Hematopoietic multipotent progenitor cell (in vitro differentiated cells): ENCODE results near the gene TMPO. TPM values are rescaled to one million over a fixed set of nuclear protein-coding genes. Genes with fewer than 3 reads are reported as not detected.
A peak's percentile ranks its signal among the peaks of the same experiment; 100 is the strongest.
"Not testable (repeated sequence)": the region's sequence is repeated elsewhere in the genome, so short reads cannot be mapped to it uniquely, and the experiment has no call there.

Experiments used
- DNase-seq, 3 donors: peaks; one replicate each; pipeline ENCODE4 v3.0.0-alpha.2; 2011 to 2015; ENCODE audit warnings: low read depth in 2 of 3, low spot score in 2 of 3
- total RNA-seq: library from RNA; depleted of rRNA; stranded (reverse); fragments of >200 nt; gene quantifications from one replicate; pipeline ENCODE4 v1.2.3, GENCODE V29; 2012

Gene TMPO
- 66.0 TPM for total RNA-seq

GRCh38 chr12:98515287-98516110 lies at the start of gene TMPO:
Gene TMPO, plus strand, starts transcription at chr12:98515590. Its CDS starts 278 bp downstream, at chr12:98515868.
- peak; percentile 92 to 99 (median 95) for DNase-seq

GRCh38 chr12:98465950-98466602 lies 49.3 kb upstream of the TMPO start:
- no peak for DNase-seq

- DNase-seq = no peak
These were observed 48.6 kb upstream of the TMPO start for GRCh38 chr12:98466640-98467400.

- DNase-seq = no peak
These were observed 46.3 kb upstream of the TMPO start for GRCh38 chr12:98469109-98469508.

- DNase-seq = no peak
These were observed 44.8 kb upstream of the TMPO start for GRCh38 chr12:98470469-98471082.

- no peak for DNase-seq
These were observed 44.3 kb upstream of the TMPO start for GRCh38 chr12:98471085-98471484.

GRCh38 chr12:98475565-98475908 lies 39.9 kb upstream of the TMPO start:
- no peak for DNase-seq

GRCh38 chr12:98478606-98479005 lies 36.8 kb upstream of the TMPO start:
- no peak for DNase-seq

GRCh38 chr12:98483621-98484503 lies 31.5 kb upstream of the TMPO start:
- DNase-seq = no peak

- DNase-seq = no peak
These were observed 29.5 kb upstream of the TMPO start for GRCh38 chr12:98485792-98486340.

GRCh38 chr12:98488416-98488815 lies 27.0 kb upstream of the TMPO start:
- DNase-seq = not testable (repeated sequence)

- no peak for DNase-seq
These were observed 26.2 kb upstream of the TMPO start for GRCh38 chr12:98489176-98489575.

GRCh38 chr12:98490501-98491453 lies 24.6 kb upstream of the TMPO start:
- peak; percentile 76 to 85 (median 77) for DNase-seq

GRCh38 chr12:98492580-98493140 lies 22.7 kb upstream of the TMPO start:
- DNase-seq = no peak

GRCh38 chr12:98501266-98501629 lies 14.1 kb upstream of the TMPO start:
- DNase-seq = not testable (repeated sequence)

- peak; percentile 80 to 96 (median 87) for DNase-seq
These were observed 12.1 kb upstream of the TMPO start for GRCh38 chr12:98503342-98503591.

- peak; percentile 95 to 97 (median 95) for DNase-seq
These were observed 11.6 kb upstream of the TMPO start for GRCh38 chr12:98503592-98504367.

- DNase-seq = no peak
These were observed 11.1 kb upstream of the TMPO start for GRCh38 chr12:98504368-98504617.
